GM19372 (cell line): ENCODE results near the gene ADSS1.

ENCODE experiments used
- ATAC-seq: cut with Tn5 transposase; IDR thresholded peaks from one replicate; pipeline ENCODE4 v1.9.1; 2021; ENCODE audit warnings: mild to moderate bottlenecking, low read depth, moderate library complexity; ENCODE audit not compliant: unreplicated experiment

ADSS1 gene

DNA sequence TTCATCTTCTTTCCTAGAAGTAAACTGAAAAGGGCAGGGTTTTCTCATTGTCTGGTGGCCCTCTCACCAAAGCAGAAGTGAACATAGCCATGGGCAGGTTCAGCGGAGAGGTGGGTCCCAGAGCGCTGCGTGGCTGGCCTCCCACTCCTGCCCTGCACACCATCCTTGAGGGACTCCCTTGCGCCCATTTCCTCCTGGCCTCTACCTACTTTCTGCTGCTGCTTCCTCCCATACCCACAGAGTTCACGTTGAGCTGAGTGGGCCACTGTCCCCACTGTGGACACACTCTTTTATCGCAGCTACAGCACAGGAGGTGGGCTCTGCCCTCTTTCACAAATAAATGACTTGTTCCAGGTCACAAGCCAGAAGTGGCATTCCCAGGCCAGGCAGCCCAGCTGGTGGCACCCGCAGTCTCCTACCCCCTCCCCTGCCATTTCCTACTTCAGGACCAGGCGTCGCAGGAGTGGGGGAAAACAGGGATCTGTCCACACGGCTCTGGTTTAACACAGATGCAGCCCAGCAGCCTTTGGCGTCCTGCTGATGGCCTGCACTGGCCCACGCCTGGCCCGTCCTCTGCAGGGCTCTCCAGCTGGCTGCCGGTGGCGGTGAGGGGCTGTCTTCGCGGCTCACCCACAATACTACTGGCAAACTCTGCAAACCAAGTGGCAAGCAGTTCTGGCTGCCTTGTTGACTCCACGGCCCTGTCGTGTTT lies 33.8 kb downstream of the ADSS1 start:
- no peak for ATAC-seq

DNA sequence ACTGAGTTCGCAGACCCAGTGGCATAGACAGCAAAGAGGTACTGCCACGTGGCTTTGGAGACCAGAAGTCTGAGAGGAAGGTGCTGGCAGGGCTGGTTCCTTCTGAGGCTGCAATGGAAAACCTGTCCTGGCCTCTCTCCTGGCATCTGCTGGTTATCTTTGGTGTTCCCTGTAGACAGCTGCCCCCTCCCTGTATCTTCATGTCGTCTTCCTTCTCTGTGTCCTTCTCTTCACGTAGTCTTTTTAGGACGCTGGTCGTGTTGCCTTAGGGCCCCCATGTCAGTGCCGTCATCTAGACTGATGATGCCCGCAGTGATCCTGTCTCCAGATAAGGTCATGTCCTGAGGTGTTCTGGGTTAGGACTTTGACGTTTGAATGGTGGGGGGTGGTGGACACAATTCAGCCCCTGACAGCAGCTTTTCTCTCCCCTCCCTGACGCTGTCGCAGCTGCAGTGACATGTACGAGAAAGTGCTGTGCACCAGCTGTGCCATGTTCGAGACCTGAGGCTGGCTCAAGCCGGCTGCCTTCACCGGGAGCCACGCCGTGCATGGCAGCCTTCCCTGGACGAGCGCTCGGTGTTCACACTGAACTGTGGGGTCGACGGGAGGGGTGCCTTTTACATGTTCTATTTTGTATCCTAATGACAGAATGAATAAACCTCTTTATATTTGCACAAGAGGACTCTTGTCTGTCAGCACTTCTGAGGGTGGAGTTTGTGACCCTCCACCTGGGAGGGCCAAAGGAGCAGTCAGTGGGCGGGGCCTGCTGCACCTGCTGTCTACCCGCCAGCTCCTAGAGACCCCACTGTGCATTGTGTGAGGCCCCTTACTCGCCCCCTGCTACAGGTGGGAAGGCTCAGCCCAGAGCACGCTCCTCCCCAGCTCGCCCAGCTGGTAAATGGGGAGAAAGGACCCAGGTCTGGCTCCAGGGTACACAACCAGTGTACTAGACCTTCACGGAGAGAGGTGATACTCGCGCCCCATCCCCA lies 35.2 kb downstream of the ADSS1 start:
- ATAC-seq, result no peak

DNA sequence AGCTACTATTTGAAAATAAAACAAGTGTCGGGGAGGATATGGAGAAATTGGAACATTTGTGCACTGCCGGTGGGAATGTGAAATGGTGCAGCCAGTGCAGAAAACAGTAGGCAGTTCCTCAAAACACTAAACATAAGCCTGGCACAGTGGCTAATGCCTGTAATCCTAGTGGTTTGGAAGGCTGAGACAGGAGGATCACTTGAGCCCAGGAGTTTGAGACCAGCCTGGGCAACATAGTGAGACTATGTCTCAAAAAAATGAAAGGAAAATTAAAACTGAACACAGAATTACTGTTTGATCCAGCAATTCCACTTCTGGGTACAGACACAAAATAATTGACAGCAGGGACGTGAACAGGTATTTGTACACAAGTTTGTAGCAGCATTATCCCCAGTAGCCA lies 41.5 kb downstream of the ADSS1 start:
- no peak for ATAC-seq

DNA sequence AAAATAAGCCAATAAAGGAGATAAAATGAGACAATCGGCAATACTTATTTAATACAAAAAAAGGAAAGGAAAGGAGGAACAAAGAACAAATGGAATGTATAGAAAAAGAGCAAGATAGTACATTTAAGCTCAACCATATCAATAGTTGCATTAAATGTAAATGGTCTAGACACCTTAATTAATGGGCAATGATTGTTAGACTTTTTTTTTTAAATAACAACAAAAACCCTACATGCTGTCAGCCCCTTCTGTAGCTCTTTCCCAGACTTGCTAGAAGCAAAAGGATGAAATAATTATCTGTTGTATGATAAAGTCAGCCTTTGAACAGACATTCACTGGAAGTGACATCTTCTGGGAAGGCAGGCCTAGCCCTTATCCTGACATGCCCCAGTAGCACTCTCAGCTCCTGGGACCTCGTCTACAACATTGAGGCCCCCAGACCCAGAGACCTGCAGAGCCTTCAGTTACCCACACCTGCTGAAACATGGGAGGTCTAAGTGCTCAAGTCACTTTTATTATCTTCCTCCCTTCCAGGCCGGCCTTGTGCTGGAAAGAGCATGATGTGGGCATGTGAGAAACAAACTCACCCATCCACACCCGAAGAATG lies 42.3 kb downstream of the ADSS1 start:
- ATAC-seq, result no peak

DNA sequence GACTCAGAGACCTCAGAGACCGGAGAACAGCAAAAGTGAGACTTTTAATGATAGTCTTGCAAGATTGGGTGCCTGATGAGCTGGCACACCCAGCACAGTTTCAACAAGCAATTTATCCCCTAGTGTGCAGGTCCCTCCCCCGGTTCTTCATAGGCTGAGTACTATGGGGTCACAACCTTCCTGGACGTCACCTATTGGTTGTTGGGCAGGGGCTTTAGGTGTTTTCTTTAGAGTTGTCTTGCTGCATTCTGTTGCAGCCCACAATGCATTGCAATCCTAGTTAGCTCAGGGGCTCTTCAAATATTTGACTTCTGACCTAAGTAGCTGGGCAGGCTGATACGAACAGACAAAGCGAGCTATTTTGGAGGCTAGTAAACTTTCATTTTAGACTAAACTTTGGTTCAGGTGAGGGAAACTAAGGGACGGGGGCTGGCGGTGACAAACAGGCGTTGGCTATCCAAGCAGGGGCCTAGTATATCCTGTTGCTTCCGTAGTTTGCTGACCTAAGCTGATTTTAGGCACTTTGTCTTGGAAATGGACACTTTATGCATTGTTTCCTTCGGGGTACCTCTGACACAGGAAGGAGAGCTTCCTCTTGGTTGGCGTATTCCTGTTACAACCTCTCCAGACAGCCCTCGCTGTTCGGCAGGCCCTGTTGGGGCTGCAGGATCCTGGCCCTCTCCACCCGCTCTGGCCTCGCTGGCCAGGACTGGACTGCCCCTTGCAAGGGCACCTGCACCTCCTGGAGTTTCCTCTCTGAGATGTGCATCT lies 43.0 kb downstream of the ADSS1 start:
- no peak for ATAC-seq

DNA sequence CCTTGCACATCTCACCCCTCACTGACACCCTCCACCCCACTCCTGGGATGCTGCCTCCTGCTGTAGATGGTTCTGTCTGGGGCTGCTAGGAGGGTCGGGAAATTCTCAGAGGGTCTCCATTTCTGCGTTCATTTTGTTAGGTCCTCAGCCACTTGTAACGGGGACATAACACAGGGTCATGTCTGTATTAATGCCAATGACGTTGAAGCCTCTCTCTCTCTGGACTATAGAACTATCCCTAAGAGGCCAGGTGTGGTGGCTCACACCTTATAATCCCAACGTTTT lies 43.5 kb downstream of the ADSS1 start:
- no peak for ATAC-seq

DNA sequence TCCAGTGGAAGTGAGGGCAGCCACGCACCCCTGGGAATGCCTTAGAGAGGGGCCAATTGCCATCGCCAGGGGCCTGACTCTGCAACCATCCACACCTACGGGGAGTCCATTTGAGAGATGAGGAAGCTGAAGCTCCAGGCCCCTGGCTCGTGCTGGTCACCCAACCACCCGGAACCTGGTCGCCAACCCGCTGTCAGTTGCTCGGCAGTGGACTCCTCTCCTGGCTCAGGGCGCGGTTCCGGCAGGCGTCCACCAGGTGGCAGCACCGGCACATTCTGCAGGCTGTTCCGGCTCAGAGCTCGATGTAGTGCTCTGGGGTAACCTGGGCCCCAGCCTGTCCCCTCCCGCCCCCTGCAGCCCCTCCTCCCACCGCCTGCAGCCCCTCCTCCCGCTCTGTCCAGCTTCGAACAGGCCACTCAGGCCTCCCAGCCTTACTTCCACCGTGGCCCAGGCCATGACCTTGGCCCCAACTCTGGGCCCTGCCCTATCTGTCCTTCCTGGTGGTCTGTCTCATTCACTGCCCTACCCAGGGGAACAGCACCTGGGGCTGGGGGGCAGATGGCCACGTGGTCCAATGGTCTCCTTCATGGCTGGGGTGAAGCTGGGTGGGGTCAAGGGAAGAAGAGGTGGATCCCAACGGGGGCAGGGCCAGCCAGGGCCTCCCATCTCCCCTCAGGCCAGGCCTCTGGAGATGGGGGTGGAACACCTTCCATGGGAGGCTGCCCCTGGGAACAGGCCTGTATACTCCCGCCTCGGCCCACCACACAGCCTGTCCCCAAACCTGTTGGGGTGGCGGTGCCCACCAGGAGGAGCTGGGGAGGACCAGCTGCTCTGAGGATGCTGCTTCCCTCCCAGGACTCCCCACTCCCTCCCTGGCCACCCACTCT lies 44.7 kb downstream of the ADSS1 start:
- no peak for ATAC-seq

DNA sequence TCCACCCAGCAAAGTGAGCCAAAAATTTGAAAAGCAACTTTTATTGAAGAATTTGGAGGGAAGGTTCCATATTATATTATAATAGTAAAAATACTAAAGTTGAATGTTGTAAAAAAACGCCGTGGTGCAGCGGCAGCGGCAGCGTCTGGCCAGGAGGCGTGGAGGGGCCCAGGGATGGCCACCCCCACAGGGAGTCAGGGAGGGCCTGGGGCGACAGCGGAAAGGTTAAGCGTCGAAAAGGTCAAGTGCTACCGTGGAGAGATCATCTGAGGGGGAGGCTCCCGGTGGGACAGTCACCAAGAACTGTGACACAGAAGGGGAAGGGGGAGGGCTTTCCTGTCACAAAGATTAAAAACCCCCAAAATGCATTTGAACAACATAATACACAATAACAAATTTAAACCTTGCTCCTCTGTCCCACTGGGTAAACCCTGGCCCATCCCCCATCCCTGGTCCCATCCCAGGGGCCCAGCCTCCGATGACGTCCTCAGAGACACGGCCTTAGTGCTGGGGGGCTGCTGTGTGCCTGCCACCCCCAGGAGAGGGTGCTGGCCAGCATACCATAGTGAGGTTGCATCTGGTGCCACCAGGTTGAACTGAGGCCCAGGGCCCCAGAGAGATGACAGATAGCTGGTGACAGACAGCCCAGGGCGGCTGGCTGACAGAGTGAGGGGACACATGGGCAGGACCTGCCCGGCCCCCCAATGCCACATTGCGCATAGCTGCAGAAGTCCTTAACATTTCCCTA lies 45.5 kb downstream of the ADSS1 start:
- no peak for ATAC-seq

DNA sequence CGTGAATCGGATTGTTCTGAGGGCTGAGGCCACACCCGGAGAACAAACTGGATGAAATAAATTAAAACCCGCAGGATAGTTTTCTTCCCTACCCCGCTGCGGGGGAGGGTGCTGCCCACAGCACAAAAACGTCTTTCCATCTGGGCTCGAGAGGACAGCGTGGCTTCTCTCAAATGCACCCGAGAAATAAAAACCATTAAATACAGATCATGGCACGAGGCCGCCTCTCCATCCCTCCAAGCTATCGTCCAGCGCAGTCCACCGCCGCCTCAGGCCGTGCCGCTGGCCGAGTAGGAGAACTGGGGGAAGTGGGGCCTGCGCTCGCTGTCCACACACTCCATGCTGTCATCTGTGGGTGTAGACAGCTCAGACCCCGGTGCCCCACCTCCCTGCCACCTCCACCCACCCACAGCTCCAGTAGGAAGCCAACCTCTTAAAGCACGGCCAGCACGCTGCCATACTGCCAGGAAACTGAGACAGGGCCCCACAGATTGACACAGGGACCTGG lies 46.1 kb downstream of the ADSS1 start:
- no peak for ATAC-seq

DNA sequence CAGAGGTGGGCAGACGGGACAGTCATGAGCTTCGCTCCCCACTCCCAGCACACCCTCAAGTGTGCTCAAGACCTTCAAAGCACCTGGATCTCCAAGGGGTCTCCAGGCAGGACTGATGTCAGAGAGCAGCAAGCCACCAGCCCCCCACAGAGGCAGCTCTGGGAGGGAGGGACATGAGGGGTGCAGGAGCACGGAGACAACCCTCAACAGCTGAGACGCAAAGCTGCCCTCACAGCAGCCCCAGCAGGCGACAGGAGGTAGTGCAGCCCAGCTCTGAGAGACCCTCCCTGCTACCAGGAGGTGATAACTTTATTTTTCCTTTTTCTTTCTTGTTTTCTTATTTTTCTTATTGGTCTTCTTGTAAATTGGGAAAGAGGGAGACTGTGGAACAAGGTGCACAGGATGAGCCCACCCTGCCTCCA lies 46.8 kb downstream of the ADSS1 start:
- no peak for ATAC-seq

DNA sequence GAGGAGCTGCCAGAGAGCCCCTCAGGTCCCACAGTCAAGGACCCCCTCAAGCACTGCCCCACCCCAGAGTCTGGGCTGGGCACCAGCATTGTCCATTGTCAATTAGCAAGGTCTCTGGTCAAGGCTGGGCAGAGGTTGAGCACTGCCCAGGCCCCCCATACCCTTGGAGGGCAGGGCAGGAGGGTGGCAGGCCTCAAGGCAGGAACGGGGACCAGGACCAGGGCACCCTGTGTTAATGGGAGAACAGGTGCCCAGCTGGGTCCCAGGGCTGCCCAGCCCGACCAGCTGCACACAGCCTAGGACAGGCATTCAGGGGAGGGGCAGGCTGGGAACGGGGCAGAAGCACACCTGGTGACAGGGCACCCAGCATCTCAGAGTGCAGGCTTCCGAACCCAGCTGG lies 47.3 kb downstream of the ADSS1 start:
- no peak for ATAC-seq

DNA sequence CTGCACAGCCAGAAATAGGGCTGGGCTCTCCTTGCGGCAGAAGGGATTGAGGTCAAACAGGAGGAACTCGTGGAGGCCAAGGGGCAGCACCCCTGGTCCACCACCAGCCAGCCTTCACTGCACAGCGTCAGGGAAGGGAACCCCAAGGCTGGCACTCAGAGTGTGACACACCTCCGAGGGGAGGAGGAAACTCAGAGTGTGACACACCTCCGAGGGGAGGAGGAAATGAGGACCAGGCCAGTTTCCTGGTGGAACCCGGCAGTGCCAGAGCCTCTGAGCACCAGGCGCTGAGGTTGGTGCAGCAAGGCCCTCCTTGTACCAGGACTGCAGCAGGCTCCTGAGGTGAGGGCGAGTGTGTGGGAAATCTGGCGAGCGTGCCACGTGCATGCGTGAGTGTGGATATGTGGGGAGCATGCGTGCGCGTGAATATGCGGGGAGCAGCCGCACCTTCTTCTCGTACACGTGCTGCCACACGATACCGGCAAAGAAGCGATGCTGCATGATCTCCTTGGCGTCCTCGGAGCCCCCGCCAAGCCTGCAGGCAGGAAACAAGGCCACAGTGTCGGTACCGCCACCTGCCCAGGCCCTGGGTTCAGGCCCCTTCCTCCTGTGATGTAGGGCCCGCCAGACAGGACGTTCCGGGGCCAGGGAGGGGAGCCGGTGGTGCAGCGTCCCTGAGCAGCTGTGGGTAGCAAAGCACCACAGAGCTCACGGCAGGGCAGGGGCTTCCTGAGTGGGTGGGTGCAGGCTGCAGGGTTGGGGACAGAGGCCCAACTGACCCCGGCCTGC lies 48.1 kb downstream of the ADSS1 start:
- no peak for ATAC-seq

DNA sequence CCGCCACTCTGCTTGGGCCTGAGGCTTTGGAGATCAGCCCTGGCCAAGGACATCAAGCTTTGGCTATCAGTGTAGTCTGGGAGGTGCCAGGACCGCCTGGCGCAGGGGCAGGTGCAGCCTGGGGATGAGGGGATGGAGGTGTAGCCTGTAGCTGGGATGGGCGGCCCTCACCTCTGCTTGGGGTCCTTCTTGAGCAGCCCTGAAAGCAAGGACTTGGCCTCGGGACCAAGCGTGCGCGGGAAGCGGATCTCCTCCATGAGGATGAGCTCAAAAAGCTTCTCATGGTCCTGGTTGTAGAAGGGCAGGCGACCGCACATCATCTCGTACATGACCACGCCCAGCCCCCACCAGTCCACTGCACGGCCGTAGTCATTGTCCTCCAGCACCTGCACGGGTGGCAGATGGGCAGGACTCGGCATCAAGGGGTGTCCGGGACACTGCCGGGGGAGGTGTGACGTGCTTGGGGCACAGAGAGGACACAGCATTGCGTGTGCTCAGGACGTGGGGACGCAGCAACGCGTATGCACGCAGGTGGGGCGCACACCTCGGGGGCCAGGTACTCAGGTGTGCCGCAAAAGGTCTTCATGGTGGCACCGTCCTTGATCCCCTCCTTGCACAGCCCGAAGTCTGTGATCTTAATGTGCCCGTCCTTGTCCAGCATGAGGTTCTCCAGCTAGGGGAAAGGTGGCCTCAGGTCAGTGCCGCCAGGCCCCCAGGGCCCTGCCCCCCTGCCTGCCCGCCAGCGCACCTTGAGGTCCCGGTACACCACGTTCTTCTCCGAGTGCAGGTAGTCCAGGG lies 48.9 kb downstream of the ADSS1 start:
- no peak for ATAC-seq

DNA sequence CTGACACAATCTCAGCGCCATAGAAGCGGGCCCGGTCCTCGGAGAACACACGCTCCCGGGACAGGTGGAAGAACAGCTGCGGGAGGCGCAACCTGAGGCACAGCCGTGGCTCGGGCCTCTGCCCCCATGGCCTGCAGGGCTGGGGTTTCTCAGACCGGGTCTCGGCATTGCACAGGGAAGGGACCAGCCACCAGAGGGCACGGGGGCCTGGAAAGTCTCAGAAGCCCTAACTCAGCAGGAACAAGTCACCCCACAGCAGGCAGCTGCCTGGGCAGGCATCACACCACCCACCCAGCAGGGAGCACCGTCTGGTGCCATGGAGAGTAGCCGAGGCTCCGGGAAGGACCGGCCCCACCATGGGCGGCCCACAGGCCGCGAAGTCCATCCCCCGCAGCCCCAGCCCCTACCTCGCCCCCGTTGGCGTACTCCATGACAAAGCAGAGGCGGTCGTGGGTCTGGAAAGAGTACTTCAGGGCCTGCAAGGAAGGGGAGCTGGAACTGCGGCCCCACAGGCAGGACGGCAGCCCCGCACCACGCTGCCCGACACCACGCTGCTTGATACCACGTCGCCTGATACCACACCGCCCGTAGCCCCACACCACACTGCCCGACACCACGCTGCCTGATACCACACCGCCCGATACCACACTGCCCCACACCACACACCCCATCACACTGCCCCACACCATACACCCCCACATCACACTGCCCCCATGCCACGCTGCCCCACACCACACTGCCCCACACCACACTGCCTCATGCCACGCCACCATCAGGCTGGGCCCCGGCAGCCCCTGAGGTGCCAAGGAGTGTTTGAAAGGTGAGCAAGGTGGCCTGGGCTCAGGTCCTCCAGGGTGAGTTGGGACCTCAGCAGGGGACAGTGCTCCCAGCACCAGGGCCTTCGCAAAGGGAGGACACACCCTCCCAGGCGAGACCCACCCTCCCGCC lies 49.8 kb downstream of the ADSS1 start:
- no peak for ATAC-seq

DNA sequence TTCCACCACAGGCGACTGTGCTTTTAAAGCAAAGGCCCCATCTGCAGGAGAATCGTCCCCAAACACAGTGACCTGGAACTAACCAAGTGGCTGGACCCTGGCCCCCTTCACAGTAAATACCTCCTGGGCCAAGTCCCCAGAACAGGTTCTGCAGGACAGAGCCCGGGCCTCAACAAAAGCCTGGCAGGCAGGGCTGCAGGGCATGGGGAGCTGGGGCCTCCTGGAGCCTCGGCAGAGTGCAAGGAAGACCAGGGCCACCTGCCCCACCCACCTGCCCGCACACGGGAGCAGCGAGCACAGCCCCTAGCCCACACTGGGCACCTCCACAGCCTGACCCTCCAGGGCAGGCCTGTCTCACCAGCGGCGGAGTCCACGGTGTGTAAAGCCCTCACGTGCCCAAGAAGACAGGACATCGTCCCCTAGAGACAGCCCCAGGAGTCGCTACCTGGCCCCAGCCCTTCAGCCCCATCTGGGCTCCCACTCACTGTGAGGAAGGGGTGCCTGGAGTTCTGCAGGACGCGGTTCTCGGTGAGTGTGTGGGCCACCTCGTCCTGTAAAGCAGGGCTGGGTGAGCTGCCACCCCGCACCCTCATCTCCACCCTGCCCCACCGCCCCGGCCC lies 50.5 kb downstream of the ADSS1 start:
- no peak for ATAC-seq

DNA sequence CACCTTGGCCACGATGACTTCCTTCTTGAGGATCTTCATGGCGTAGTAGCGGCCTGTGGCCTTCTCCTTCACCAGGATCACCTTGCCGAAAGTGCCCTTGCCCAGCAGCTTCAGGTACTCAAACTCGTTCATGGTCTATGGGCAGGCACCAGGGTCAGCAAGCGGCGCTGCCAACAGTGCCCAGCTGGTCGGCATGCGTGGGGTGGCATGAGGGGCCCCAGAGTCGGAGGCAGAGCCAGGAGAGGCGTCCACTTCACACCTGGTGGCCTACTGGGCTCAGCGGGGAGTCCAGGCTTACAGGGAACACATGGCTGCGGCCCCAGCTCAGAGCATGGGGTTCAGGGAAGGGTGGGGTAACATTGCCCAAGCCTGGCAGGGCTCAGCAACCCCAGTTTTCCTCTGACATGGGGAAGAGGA lies 51.1 kb downstream of the ADSS1 start:
- ATAC-seq, result no peak
